PC-3 (cell line): ENCODE data around the gene PRSS50.

ENCODE experiments used
- CTCF ChIP-seq: fragments of 300-600 bp; sonication (generic); conservative IDR thresholded peaks from 2 replicates; pipeline ENCODE4 v1.5.1; 2017; ENCODE audit warnings: antibody characterized with exemption, low read depth, mild to moderate bottlenecking, low read length
- EZH2 ChIP-seq: fragments of 300-600 bp; sonication (generic); IDR thresholded peaks from one replicate; pipeline ENCODE4 v1.6.1; 2017; ENCODE audit warnings: antibody characterized with exemption, mild to moderate bottlenecking, low read length; ENCODE audit not compliant: unreplicated experiment
- EZH2phosphoT487 ChIP-seq: fragments of 300-600 bp; sonication (generic); IDR thresholded peaks from 2 replicates; pipeline ENCODE4 v1.6.1; 2018; ENCODE audit warnings: mild to moderate bottlenecking, antibody characterized with exemption, low read length, borderline replicate concordance

- TF ChIP-seq CTCF (no peak), EZH2 (no peak), EZH2phosphoT487 (no peak)
Observed at GRCh38 chr3:46715507-46716175, 2.0 kb downstream of the PRSS50 start.
